Measurements from ENCODE around the gene ZXDC.

The ZXDC gene

DNA sequence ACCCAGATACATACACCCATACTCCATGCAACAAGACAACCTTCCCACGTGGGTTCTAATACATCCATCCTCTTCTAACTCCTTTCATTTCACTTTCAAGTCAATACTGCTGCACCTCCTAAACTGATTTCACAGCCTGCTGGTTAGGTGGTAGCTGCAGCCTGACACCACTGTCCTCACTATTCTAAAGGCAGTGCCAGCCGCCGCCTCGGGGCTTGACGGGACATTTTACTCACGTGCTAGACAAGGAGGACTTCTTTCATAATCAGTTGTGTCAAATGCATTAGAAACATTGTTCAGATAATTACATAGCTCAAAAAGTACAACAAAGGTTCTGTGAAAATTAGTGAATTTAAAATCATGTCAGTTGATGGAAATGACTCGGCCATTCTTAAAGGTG, 35.6 kb upstream of the ZXDC start:
- Histone ChIP-seq H3K27me3 (ENCODE audit: insufficient read depth, poor library complexity, severe bottlenecking) (no peaks in the 10 kb centered on the region), H3K27ac (replicated peaks) (no peak overlapping the region), H3K4me3 (replicated peaks; ENCODE audit: insufficient read depth, low read length) (no peak overlapping the region)
- no peak for DNase-seq (ENCODE audit: low read depth in 1 of 2, low spot score in 1 of 2)
- TF ChIP-seq GABPA (IDR thresholded peaks at IDR 0.05; ENCODE audit: low read depth) (no peak), SPI1 (IDR thresholded peaks at IDR 0.05; ENCODE audit: borderline replicate concordance, low read depth) (no peak), POLR2AphosphoS5 (IDR thresholded peaks at IDR 0.05; ENCODE audit: low read depth) (no peak)
- TF ChIP-seq, protein P1, sequence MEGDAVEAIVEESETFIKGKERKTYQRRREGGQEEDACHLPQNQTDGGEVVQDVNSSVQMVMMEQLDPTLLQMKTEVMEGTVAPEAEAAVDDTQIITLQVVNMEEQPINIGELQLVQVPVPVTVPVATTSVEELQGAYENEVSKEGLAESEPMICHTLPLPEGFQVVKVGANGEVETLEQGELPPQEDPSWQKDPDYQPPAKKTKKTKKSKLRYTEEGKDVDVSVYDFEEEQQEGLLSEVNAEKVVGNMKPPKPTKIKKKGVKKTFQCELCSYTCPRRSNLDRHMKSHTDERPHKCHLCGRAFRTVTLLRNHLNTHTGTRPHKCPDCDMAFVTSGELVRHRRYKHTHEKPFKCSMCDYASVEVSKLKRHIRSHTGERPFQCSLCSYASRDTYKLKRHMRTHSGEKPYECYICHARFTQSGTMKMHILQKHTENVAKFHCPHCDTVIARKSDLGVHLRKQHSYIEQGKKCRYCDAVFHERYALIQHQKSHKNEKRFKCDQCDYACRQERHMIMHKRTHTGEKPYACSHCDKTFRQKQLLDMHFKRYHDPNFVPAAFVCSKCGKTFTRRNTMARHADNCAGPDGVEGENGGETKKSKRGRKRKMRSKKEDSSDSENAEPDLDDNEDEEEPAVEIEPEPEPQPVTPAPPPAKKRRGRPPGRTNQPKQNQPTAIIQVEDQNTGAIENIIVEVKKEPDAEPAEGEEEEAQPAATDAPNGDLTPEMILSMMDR (IDR thresholded peaks at IDR 0.05; ENCODE audit: insufficient read depth, low read length): no peak
- TF ChIP-seq, protein P2, sequence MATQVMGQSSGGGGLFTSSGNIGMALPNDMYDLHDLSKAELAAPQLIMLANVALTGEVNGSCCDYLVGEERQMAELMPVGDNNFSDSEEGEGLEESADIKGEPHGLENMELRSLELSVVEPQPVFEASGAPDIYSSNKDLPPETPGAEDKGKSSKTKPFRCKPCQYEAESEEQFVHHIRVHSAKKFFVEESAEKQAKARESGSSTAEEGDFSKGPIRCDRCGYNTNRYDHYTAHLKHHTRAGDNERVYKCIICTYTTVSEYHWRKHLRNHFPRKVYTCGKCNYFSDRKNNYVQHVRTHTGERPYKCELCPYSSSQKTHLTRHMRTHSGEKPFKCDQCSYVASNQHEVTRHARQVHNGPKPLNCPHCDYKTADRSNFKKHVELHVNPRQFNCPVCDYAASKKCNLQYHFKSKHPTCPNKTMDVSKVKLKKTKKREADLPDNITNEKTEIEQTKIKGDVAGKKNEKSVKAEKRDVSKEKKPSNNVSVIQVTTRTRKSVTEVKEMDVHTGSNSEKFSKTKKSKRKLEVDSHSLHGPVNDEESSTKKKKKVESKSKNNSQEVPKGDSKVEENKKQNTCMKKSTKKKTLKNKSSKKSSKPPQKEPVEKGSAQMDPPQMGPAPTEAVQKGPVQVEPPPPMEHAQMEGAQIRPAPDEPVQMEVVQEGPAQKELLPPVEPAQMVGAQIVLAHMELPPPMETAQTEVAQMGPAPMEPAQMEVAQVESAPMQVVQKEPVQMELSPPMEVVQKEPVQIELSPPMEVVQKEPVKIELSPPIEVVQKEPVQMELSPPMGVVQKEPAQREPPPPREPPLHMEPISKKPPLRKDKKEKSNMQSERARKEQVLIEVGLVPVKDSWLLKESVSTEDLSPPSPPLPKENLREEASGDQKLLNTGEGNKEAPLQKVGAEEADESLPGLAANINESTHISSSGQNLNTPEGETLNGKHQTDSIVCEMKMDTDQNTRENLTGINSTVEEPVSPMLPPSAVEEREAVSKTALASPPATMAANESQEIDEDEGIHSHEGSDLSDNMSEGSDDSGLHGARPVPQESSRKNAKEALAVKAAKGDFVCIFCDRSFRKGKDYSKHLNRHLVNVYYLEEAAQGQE (IDR thresholded peaks at IDR 0.05; ENCODE audit: insufficient replicate concordance, low read depth): no peak

DNA sequence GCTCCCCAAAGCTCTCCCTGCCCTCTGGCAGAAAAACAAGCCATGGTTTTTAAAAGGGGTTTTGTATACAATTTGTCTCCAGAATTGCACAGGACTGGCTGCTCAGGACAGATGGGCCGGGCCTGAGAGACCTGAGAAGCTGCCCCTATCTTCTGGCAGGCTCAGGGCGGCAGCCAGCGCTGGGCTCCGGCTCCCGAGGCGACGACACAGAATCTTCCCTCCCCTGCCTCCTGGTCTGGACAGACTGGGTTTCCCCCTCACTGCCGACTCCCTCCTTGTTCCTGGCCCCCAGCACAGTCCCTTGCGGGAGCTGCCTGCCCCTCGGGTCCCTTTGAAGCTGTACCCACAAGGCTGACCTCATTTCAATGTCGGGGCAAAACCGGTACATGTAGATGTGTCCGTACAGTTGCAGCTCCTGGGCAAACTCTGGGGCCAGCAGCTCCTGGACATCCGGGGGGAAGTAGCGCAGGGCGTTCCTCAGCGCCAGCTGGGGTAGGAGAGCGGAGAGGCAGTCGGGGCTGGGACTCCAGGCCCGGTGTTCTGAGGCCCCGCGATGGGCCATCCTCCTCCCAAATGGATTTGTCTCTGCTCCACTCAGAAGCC, 34.7 kb upstream of the ZXDC start:
- H3K27me3 ChIP-seq (ENCODE audit: insufficient read depth, poor library complexity, severe bottlenecking): no peaks in the 10 kb centered on the region
- no peak overlapping the region for H3K27ac ChIP-seq (replicated peaks)
- no peak for TF ChIP-seq SPI1 (IDR thresholded peaks at IDR 0.05; ENCODE audit: borderline replicate concordance, low read depth)
- TF ChIP-seq, protein P1 (IDR thresholded peaks at IDR 0.05; ENCODE audit: insufficient read depth, low read length): no peak
- no peak for TF ChIP-seq POLR2AphosphoS5 (IDR thresholded peaks at IDR 0.05; ENCODE audit: low read depth)
- TF ChIP-seq, protein P2 (IDR thresholded peaks at IDR 0.05; ENCODE audit: insufficient replicate concordance, low read depth): no peak
- H3K4me3 ChIP-seq (replicated peaks; ENCODE audit: insufficient read depth, low read length): no peak overlapping the region
- no peak for DNase-seq (ENCODE audit: low read depth in 1 of 2, low spot score in 1 of 2)

DNA sequence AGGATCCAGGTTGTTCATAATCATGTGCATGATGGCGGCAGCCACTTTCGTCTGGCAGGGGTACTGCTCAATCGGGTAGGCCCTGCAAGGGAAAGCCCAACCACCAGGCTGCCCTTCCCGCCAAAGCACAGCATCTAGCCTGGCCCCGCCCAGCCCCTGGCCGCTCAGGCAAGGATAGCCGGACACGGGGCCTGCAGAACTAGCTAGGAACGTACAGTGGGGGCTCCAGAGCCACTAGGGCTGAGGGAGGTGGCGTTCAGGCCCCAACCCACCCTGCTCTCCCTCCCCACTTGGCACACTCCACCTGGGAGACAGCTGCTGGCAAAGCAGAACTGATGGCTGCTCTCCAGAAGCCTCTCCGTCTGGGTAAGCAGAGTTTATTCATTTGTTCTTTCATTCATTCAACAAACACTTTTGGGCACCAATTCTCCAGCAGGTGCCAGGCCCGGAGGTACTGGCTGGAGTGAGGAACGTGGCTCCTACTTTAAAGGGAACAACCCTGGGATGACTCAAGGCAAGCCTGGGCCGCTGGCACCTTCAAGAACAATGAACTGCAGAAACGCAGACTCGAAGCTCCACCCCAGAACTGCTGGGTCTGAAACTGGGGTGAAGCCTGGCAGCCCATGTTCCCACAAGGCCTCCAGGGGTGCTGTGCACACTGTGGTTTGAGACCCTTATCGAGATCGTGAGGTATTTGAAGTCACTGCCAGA, 34.1 kb upstream of the ZXDC start:
- DNase-seq (ENCODE audit: low read depth in 1 of 2, low spot score in 1 of 2): no peak
- TF ChIP-seq SPI1 (IDR thresholded peaks at IDR 0.05; ENCODE audit: borderline replicate concordance, low read depth) (no peak), POLR2AphosphoS5 (IDR thresholded peaks at IDR 0.05; ENCODE audit: low read depth) (no peak), GABPA (IDR thresholded peaks at IDR 0.05; ENCODE audit: low read depth) (no peak)
- TF ChIP-seq, protein P2 (IDR thresholded peaks at IDR 0.05; ENCODE audit: insufficient replicate concordance, low read depth): no peak
- TF ChIP-seq, protein P1 (IDR thresholded peaks at IDR 0.05; ENCODE audit: insufficient read depth, low read length): no peak
- H3K27me3 ChIP-seq (ENCODE audit: insufficient read depth, poor library complexity, severe bottlenecking): no peaks in the 10 kb centered on the region
- H3K4me3 ChIP-seq (replicated peaks; ENCODE audit: insufficient read depth, low read length): no peak overlapping the region
- no peak overlapping the region for H3K27ac ChIP-seq (replicated peaks)
